Large intestine (tissue), 3 donors: ENCODE results near the gene SYNDIG1. TPM values are rescaled to one million over a fixed set of nuclear protein-coding genes. Genes with fewer than 3 reads are reported as not detected.
"Not testable (repeated sequence)": the region's sequence is repeated elsewhere in the genome, so short reads cannot be mapped to it uniquely, and the experiment has no call there.

Experiments
- DNase-seq, 2 donors: peaks; one replicate each; pipeline versions ENCODE4 v3.0.0 to v3.0.0-alpha.2; 2013
- H3K27ac ChIP-seq: one replicate; pipeline ENCODE4 v1.5.1; 2013; ENCODE audit warnings: low read length
- H3K27me3 ChIP-seq: 2 replicates; pipeline ENCODE4 v1.6.1; 2013; ENCODE audit warnings: low read length; ENCODE audit not compliant: control insufficient read depth, insufficient read depth
- H3K36me3 ChIP-seq: 2 replicates; pipeline ENCODE4 v1.6.1; 2013; ENCODE audit warnings: low read length; ENCODE audit not compliant: control insufficient read depth, insufficient read depth
- H3K4me1 ChIP-seq: one replicate; pipeline ENCODE4 v1.6.1; 2013; ENCODE audit warnings: low read length; ENCODE audit not compliant: control insufficient read depth, insufficient read depth
- H3K4me3 ChIP-seq: one replicate; pipeline ENCODE4 v1.5.1; 2013; ENCODE audit warnings: low read length
- H3K9me3 ChIP-seq: one replicate; pipeline ENCODE4 v1.6.1; 2013; ENCODE audit warnings: mild to moderate bottlenecking, low read depth, low read length, moderate library complexity; ENCODE audit not compliant: control insufficient read depth
- WGBS: methylation state at CpG from one replicate; pipeline ENCODE4 v1.1.5; 2013; ENCODE audit warnings: low lambda C conversion rate; ENCODE audit not compliant: insufficient coverage; 5-methylcytosine and 5-hydroxymethylcytosine counted together
- polyA plus RNA-seq: library from polyadenylated mRNA; unstranded; fragments of 120-200 nt; gene quantifications from one replicate; pipeline ENCODE4 v1.2.1, GENCODE V29; 2013

The SYNDIG1 gene
- polyA plus RNA-seq, 1 donor, result 2.0 TPM

DNA sequence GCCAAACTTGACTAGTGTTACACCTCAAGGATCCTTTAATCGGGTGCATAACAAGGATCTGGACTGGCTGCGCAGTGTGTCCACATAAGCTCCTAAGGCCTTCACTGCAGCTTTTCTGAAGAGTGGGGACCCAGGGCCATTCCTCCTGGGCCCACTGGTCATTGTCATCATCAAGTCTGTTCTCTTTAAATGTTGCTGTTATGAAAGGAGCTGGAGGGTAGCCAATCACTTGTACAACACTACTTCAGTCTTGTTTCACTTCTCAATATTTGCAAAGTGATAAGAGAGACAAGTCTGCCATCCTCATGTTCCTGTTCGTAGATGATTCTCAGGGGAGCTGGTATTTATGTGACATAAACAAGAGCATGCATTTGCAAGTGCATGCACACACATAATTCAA is 149.8 kb downstream of the SYNDIG1 start:
- H3K27me3 ChIP-seq, result no peaks in the 10 kb centered on the region
- DNase-seq, result no peak
- H3K4me3 ChIP-seq, result no peak overlapping the region
- no peaks in the 10 kb centered on the region for H3K4me1 ChIP-seq
- WGBS, result 40% methylated on average over 1 of the region's 3 CpGs
- no peaks in the 10 kb centered on the region for H3K9me3 ChIP-seq
- H3K27ac ChIP-seq, result no peak overlapping the region
- H3K36me3 ChIP-seq, result no peaks in the 10 kb centered on the region

DNA sequence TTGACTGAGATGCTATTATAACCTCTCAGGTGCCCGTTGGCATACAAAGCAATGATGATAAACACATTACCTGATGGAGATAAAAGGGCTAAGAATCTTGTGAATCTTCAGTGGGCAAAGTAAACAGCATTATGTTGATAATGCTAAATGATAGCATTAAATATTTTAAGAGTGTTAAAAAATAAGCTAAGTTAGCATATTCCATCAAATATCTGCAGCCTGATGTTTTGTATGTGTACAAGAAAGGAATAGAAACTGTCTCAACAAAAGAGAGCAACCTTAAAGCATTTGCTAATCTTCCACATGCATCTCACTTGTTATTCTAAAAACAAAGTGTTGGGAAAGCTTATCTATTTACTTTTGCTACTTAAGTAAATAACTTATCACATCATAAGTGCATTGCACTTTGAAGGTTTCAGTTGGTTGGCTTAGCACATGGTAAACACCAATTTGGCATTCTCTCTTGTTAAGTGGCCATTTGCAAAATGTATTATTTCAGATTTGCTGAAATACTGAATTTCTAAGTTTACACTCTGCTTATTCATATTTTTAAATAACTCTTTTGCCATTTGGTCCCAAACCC is 151.6 kb downstream of the SYNDIG1 start:
- DNase-seq, result no peak
- 88% methylated on average over 1 of the region's 1 CpG for WGBS
- Histone ChIP-seq H3K27ac (no peak overlapping the region), H3K27me3 (no peaks in the 10 kb centered on the region), H3K9me3 (no peaks in the 10 kb centered on the region), H3K4me3 (no peak overlapping the region), H3K4me1 (no peaks in the 10 kb centered on the region), H3K36me3 (no peaks in the 10 kb centered on the region)

DNA sequence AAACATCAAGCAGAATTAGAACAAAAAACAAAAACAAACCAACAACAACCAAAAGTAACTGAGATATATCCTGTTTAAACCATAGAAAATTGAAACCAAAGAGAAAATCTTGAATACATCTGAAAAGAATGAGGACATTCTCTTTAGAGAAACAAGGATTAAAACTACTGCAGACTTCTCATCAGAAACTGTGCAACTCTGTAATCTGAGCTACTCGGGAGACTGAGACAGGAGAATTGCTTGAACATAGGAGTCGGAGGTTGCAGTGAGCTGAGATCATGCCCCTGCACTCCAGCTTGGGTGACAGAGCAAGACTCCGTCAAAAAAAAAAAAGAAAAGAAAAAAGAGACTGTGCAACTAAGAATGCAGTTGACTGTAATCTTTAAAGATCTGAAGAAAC is 153.4 kb downstream of the SYNDIG1 start:
- Histone ChIP-seq H3K9me3 (no peaks in the 10 kb centered on the region), H3K27me3 (no peaks in the 10 kb centered on the region), H3K4me3 (no peak overlapping the region), H3K4me1 (no peaks in the 10 kb centered on the region), H3K36me3 (no peaks in the 10 kb centered on the region), H3K27ac (no peak overlapping the region)
- DNase-seq, result no peak
- WGBS, result 67% methylated on average over 1 of the region's 3 CpGs

DNA sequence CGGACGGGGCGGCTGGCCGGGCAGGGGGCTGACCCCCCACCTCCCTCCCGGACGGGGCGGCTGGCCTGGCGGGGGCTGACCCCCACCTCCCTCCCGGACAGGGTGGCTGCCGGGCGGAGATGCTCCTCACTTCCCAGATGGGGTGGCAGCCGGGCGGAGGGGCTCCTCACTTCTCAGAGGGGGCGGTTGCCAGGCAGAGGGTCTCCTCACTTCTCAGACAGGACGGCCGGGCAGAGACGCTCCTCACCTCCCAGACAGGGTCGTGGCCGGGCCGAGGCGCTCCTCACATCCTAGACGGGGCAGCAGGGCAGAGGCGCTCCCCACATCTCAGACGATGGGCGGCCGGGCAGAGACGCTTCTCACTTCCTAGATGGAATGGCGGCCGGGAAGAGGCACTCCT is 156.7 kb downstream of the SYNDIG1 start:
- not testable (repeated sequence) for H3K4me3 ChIP-seq, H3K9me3 ChIP-seq, H3K27ac ChIP-seq, H3K27me3 ChIP-seq, DNase-seq, H3K36me3 ChIP-seq, H3K4me1 ChIP-seq
- no CpG with 5 or more reads among the region's 29 CpGs for WGBS

DNA sequence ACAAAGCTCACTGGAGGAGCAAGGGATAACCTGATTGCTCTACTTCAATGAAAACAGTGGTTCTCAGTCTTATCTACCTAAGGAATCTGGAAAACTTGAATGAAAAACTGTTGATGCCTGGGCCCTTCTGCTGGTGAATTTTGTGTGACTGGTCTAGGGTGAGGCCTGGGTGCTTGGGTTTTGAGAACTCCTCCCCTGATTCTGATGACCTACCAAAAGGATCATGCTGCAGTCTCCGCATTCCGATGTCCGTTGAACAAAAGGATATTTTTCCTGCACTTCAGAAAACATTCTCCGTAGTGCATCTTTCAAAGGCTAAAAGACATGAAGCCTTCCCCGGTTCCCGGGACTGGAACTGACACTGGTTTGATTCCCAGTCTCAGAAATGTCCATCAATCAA is 157.9 kb downstream of the SYNDIG1 start:
- no peaks in the 10 kb centered on the region for H3K27me3 ChIP-seq
- H3K36me3 ChIP-seq, result no peaks in the 10 kb centered on the region
- no peak overlapping the region for H3K4me3 ChIP-seq
- peaks cover 4% of the 10 kb centered on the region for H3K4me1 ChIP-seq
- 100% methylated on average over 2 of the region's 6 CpGs for WGBS
- H3K9me3 ChIP-seq, result no peaks in the 10 kb centered on the region
- no peak overlapping the region for H3K27ac ChIP-seq
- DNase-seq, result no peak

DNA sequence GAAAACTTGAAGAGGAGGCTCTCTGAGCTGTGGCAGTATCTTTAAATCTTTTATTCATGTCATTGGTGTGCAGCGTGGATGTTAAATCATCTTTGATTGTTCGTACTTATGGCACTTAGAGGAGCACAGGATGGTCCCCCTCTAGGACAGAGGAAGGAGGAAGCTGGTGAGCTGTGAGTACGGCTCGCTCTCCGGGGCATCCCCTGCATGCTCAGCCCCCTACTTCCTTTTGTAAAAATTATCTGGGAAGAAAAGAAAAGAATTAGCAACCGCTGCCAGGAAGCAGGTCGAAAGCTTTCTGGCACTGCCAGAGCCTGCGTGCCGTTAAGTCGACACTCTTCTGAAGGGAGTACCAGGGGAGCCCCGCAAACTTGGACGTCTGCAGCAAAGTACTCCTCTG is 158.5 kb downstream of the SYNDIG1 start:
- Histone ChIP-seq H3K4me1 (peaks cover 4% of the 10 kb centered on the region), H3K27me3 (no peaks in the 10 kb centered on the region), H3K4me3 (no peak overlapping the region), H3K36me3 (no peaks in the 10 kb centered on the region), H3K27ac (no peak overlapping the region), H3K9me3 (no peaks in the 10 kb centered on the region)
- no CpG with 5 or more reads among the region's 12 CpGs for WGBS
- no peak for DNase-seq

DNA sequence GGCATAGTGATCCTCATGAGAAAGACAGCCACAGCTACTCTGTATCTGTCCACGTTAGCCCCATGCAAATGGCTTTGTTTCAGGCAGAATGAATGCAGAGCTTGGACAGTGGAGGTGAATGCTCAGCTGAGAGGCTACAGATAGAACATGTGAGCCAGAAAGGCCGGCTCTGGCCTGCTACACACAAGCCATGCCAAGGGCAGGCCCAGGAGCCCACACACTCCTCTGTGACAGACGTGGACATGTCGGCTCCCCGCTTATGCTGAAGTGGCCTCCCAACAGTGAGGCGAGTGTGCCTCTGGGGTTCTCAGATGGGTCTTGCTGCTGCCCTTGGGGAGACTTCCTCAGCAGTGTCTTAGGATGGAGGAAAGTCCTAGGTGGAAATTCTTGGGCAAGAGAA is 159.6 kb downstream of the SYNDIG1 start:
- Histone ChIP-seq H3K9me3 (no peaks in the 10 kb centered on the region), H3K27me3 (no peaks in the 10 kb centered on the region), H3K27ac (no peak overlapping the region), H3K4me1 (peaks cover 4% of the 10 kb centered on the region), H3K4me3 (no peak overlapping the region), H3K36me3 (no peaks in the 10 kb centered on the region)
- no CpG with 5 or more reads among the region's 6 CpGs for WGBS
- DNase-seq, result no peak

DNA sequence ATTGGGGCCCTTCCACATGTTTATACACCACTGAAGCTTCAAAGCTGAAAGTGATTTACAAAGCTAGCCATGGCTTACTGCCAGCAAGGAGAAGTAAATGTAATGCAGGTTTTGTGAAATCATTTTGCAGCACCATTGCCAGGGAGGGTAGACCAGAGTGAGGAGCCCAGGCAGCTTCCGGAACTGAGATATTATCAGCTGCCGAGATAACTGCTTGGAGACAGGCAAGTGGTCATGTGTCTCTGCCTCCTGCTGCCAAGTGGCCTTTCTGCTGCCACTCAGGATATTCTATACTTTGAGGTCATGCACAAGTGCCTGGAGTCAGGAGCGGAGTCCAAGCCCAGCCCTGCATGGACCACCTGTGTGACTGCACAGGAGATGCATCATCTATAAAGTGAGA is 160.2 kb downstream of the SYNDIG1 start:
- Histone ChIP-seq H3K36me3 (no peaks in the 10 kb centered on the region), H3K4me1 (peaks cover 4% of the 10 kb centered on the region), H3K4me3 (no peak overlapping the region), H3K27me3 (no peaks in the 10 kb centered on the region), H3K27ac (no peak overlapping the region), H3K9me3 (no peaks in the 10 kb centered on the region)
- peak; percentile 26 to 35 for DNase-seq
- no CpG with 5 or more reads among the region's 3 CpGs for WGBS

DNA sequence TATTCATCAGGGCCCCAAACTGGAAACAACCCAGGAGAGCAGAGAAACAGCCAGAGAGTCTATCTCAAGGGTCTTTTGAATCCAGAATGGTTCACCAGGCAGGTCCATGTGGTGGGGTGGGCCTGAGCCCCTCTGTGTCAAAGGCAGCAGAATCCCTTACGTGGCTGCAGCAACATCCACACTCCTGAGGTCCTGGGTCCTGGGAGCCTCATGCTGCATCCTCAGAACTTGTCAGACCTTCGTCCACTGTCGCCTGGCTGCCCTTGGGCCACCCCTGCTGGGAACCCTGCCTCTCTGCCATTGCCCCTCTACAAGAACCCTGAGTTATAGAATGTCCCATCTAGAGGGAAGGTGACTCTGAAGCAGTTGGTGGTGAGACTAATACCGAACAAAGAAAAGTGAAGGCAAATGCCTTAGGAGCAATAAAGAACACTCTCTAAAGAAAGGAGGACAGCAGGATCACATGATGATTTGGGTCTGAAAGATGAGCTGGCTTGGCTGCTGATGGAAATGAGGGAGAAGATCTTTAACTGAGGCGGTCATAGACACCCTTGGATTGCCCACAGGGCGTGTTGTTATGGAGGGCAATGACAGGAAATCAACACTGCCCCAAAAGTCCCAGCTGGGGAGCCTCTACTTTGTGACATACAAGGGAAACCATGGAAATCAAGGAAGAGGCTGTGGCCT is 161.2 kb downstream of the SYNDIG1 start:
- Histone ChIP-seq H3K27me3 (no peaks in the 10 kb centered on the region), H3K27ac (no peak overlapping the region), H3K9me3 (no peaks in the 10 kb centered on the region), H3K36me3 (no peaks in the 10 kb centered on the region), H3K4me3 (no peak overlapping the region), H3K4me1 (peaks cover 4% of the 10 kb centered on the region)
- DNase-seq, result no peak
- WGBS, result no CpG with 5 or more reads among the region's 6 CpGs

DNA sequence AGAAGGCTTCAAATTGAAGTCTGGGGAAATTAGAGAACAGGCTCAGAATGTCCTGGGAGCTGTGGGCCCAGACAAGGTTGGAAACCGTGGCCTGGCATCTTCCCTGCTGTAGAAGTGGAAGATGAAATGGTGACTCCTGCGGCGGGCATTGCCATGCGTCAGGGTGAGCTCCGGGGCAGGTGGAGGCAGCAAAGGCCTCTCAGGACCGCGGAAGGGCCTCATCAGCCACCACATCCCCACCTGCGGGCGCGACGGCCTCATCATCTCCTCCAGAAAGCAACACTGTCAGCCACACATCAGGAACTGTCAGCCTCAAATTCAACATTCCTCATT is 161.7 kb downstream of the SYNDIG1 start:
- no peak for DNase-seq
- Histone ChIP-seq H3K36me3 (no peaks in the 10 kb centered on the region), H3K27me3 (no peaks in the 10 kb centered on the region), H3K27ac (no peak overlapping the region), H3K9me3 (no peaks in the 10 kb centered on the region), H3K4me3 (no peak overlapping the region), H3K4me1 (peaks cover 4% of the 10 kb centered on the region)
- WGBS, result no CpG with 5 or more reads among the region's 11 CpGs

DNA sequence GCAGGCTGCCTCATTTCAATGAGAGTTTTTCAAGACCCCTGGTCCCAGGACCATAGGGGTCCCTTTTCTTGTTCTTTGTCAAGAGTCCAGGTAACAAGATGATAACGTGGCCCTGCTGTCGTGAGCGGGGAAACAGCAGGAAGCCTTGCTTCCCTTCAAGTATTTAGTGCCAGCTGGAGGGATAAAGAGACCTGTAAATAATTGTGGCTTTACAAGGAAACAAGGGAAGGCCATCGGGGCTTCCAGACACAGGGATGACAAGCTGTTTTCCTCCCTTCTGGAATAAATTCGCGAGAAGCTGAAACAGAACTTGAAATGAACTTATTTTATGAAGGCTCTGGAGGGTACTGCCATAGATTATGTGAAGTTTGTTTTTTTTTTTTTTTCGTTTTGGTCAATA is 163.2 kb downstream of the SYNDIG1 start:
- Histone ChIP-seq H3K27me3 (no peaks in the 10 kb centered on the region), H3K9me3 (no peaks in the 10 kb centered on the region), H3K4me1 (peaks cover 4% of the 10 kb centered on the region), H3K27ac (no peak overlapping the region), H3K4me3 (no peak overlapping the region), H3K36me3 (no peaks in the 10 kb centered on the region)
- WGBS, result 40% methylated on average over 1 of the region's 7 CpGs
- DNase-seq, result no peak
